ENCODE data around the gene RAD51AP1. TPM values are rescaled to one million over a fixed set of nuclear protein-coding genes. Genes with fewer than 3 reads are reported as not detected.

RAD51AP1 gene
- total RNA-seq, 1 experiment from 2014 or later = 75.4 TPM

DNA sequence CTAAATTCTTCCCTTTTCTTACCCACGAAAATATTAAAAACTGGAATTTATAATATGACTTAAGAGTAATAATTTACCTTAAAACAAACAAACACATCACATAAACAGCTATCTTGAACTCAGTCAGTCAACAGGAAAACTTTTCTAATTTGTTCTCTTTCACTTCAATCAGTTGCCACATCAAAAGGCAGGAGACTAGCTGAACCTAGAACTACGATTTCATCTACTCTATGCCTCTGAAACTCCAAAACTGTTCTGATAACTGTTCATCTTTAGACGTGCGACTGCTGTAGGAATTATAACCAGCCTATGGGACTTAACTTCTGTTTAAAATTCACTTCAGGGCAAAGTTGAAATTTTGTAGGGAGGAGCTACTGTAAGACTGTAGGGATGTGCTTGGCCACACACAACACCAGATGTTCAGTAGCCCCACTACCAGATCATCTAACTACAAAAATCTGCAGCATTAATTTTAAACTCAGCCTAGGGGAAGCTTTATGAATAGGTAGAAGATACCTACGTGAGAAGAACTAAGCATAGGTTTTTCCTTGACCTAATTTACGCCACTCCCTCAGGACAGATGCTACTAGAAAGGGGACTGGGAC lies 7.6 kb upstream of the RAD51AP1 start:
- no peak overlapping the region for H3K4me3 ChIP-seq
- no peaks in the 10 kb centered on the region for H3K27me3 ChIP-seq
- no peaks in the 10 kb centered on the region for H3K4me1 ChIP-seq
- H3K27ac ChIP-seq = no peak overlapping the region
- DNase-seq = no peak
- no peaks in the 10 kb centered on the region for H3K9me3 ChIP-seq (replicated peaks)
- peaks cover 55% of the 10 kb centered on the region for H3K36me3 ChIP-seq

- DNase-seq = no peak
- Histone ChIP-seq H3K4me1 (peaks cover 5% of the 10 kb centered on the region; the same call in 1 of the 2 replicates), H3K36me3 (peaks cover 37% of the 10 kb centered on the region), H3K27ac (no peak overlapping the region), H3K9me3 (replicated peaks) (no peaks in the 10 kb centered on the region), H3K4me3 (no peak overlapping the region), H3K27me3 (no peaks in the 10 kb centered on the region)
Observed at GRCh38 chr12:4535092-4535491, 3.6 kb upstream of the RAD51AP1 start.

DNA sequence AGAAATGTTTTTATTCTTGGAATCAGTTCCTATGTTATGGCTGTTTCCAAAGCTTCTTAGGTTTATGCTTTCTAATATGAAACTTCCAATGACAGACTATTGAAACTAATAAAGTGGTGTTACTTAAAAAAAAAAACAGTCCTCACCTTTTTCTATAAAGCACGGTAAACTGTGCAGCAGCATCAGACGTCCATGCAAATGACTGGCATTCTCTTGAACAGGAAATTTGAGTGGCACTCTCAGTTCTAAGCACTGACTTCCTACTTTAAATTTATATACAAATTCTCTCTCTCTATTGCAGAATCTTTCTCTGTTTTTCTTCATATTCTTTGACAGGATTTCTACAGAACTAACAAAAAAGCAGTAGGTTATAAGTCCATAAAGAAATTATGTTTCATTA lies 2.8 kb upstream of the RAD51AP1 start:
- H3K27ac ChIP-seq = no peak overlapping the region
- H3K4me3 ChIP-seq = no peak overlapping the region
- H3K9me3 ChIP-seq (replicated peaks) = no peaks in the 10 kb centered on the region
- H3K27me3 ChIP-seq = no peaks in the 10 kb centered on the region
- H3K4me1 ChIP-seq = peaks cover 5% of the 10 kb centered on the region; the same call in 1 of the 2 replicates
- DNase-seq = no peak
- peaks cover 34% of the 10 kb centered on the region for H3K36me3 ChIP-seq

- Histone ChIP-seq H3K9me3 (replicated peaks) (no peaks in the 10 kb centered on the region), H3K27me3 (no peaks in the 10 kb centered on the region), H3K4me3 (peak overlapping the region; percentile 68), H3K27ac (peak overlapping the region; percentile 99), H3K4me1 (peaks cover 5% of the 10 kb centered on the region; the same call in 1 of the 2 replicates), H3K36me3 (peaks cover 43% of the 10 kb centered on the region)
- DNase-seq = peak in 1 of 2 experiments; percentile 16
Observed at GRCh38 chr12:4539167-4539870, 629 bp downstream of the RAD51AP1 start.

DNA sequence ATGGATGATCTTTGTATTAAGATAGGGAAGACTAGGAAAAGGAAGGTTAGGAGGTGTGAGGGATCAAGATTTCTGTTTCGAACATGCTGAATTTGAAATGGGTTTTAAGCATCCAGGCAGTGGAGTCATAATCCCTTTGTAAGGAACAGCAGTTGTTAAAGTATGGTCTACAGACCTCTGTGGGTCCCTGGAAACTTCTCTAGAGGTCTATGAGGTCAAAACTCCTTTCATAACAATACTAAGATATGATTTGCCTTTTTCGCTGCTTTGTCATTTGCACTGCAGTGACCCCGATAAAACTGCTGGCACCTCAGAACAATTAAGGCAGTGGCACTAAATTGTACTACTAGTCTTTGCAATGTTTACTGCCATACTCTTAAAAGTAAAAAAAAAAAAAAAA lies 1.5 kb downstream of the RAD51AP1 start:
- Histone ChIP-seq H3K27me3 (no peaks in the 10 kb centered on the region), H3K27ac (no peak overlapping the region), H3K36me3 (peaks cover 46% of the 10 kb centered on the region), H3K4me3 (peak overlapping the region; percentile 68), H3K4me1 (peaks cover 5% of the 10 kb centered on the region; the same call in 1 of the 2 replicates), H3K9me3 (replicated peaks) (no peaks in the 10 kb centered on the region)
- no peak for DNase-seq

DNA sequence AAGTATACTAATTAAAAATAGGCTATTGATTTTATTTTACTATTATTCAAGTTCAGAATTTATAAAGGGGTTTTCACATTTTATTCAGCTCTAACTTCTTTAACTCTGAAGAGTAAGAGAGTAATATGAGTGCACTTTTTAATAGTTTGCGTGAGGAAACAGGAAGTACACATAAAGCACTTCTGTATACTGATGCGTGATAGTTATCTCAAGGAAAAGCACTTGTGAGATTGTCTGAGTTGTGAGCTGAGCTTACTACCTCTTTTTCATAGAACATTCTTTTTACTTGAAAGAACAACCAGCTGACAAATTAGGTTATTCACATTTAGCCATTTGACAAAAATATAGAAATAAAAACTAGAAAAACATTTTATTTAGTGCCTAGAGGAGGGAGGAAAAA lies 1.9 kb downstream of the RAD51AP1 start:
- no peak overlapping the region for H3K4me3 ChIP-seq
- H3K36me3 ChIP-seq = peaks cover 46% of the 10 kb centered on the region
- no peak for DNase-seq
- H3K27me3 ChIP-seq = no peaks in the 10 kb centered on the region
- peaks cover 5% of the 10 kb centered on the region; the same call in 1 of the 2 replicates for H3K4me1 ChIP-seq
- no peaks in the 10 kb centered on the region for H3K9me3 ChIP-seq (replicated peaks)
- H3K27ac ChIP-seq = no peak overlapping the region

- DNase-seq = no peak
- Histone ChIP-seq H3K27me3 (no peaks in the 10 kb centered on the region), H3K27ac (no peak overlapping the region), H3K4me1 (no peaks in the 10 kb centered on the region), H3K36me3 (peaks cover 91% of the 10 kb centered on the region), H3K4me3 (no peak overlapping the region), H3K9me3 (replicated peaks) (no peaks in the 10 kb centered on the region)
Observed at GRCh38 chr12:4545195-4545594, 6.5 kb downstream of the RAD51AP1 start.

DNA sequence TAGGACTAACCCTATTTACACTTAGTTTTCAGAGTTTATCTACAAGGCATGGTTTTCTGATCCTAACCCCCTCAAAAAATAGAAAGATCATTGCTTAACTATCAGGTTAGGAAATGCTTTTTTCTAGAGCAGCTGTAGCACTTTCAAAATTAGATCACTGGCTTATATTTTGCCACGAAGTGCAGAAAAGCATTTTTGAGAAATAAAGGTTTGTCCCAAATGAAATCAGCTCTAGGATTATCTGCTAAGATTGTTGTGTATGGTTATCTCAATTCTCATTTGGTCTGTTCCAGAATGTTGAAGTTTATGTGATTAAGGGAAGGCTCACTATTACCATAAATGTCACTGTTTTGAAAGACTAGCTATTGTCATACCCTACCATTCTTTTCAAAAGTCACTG lies 13.5 kb downstream of the RAD51AP1 start:
- no peak overlapping the region for H3K4me3 ChIP-seq
- DNase-seq = no peak
- no peaks in the 10 kb centered on the region for H3K4me1 ChIP-seq
- H3K9me3 ChIP-seq (replicated peaks) = no peaks in the 10 kb centered on the region
- H3K27me3 ChIP-seq = no peaks in the 10 kb centered on the region
- H3K36me3 ChIP-seq = peaks cover 88% of the 10 kb centered on the region
- H3K27ac ChIP-seq = no peak overlapping the region

DNA sequence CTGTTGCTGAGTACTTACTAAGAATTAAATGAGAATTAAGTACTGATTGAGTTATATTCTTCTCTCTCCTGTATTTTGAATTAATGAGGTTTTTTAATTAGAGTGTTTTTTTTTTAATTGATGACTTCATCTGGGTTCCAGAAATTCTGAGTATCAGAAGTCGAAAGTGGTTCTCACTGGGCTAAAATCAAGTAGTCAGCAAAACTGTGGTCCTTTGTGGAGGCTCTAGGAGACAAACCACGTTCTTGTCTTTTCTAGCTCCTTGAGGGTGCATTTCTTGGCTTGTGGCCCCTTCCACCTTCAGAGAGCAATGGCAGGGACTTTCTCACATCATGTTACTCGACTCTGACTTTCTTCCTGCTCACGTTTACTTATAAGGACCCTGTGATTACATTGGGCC lies 15.3 kb downstream of the RAD51AP1 start:
- Histone ChIP-seq H3K4me3 (no peak overlapping the region), H3K4me1 (no peaks in the 10 kb centered on the region), H3K27me3 (no peaks in the 10 kb centered on the region), H3K36me3 (peaks cover 86% of the 10 kb centered on the region), H3K27ac (no peak overlapping the region), H3K9me3 (replicated peaks) (no peaks in the 10 kb centered on the region)
- DNase-seq = no peak

DNA sequence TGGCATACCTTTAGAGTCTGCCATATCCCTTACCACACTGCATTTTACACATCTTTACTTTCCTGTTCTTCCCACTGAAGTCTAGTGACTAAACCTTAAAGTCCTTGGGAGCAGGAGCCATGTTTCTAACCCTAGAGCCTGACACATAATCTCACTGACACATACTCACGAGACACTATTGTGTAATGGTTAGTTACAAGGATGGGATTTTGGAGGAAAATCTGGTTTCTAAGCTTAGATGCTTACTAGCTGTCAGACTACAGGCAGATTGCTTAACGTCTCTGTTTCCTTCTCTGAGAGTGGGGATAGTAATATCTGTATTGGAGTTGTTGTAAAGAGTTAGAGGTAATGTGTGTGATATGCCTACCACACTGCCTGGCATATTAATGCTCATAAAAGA lies 17.1 kb downstream of the RAD51AP1 start:
- H3K27me3 ChIP-seq = no peaks in the 10 kb centered on the region
- no peak overlapping the region for H3K27ac ChIP-seq
- H3K4me3 ChIP-seq = no peak overlapping the region
- DNase-seq = no peak
- H3K9me3 ChIP-seq (replicated peaks) = no peaks in the 10 kb centered on the region
- H3K36me3 ChIP-seq = peaks cover 87% of the 10 kb centered on the region
- H3K4me1 ChIP-seq = no peaks in the 10 kb centered on the region

GRCh38 chr12:4556735-4557530 lies 18.2 kb downstream of the RAD51AP1 start:
- Histone ChIP-seq H3K4me3 (no peak overlapping the region), H3K36me3 (peaks cover 85% of the 10 kb centered on the region), H3K9me3 (replicated peaks) (no peaks in the 10 kb centered on the region), H3K4me1 (no peaks in the 10 kb centered on the region), H3K27ac (no peak overlapping the region), H3K27me3 (no peaks in the 10 kb centered on the region)
- no peak for DNase-seq

- Histone ChIP-seq H3K4me1 (no peaks in the 10 kb centered on the region), H3K4me3 (no peak overlapping the region), H3K36me3 (peaks cover 78% of the 10 kb centered on the region), H3K27me3 (no peaks in the 10 kb centered on the region), H3K27ac (no peak overlapping the region), H3K9me3 (replicated peaks) (no peaks in the 10 kb centered on the region)
- no peak for DNase-seq
Observed at GRCh38 chr12:4557586-4557985, 18.9 kb downstream of the RAD51AP1 start.

DNA sequence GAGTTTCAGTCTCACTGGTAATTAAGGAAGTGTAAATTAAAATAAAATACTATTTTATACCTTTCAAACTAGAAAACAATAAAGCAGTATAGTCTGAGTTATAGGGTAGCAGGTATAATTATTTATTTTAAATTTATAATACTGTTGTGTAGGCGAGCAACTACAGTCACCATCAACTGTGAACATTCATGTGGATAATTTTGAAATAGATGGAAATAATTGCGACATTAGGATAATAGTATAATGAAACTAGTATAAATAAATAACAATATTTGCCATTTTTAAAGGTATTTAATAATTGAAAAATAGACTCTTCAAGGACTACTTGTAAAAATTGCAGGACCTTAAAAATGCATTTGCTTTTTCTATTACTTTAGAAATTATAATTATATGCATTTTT lies 19.5 kb downstream of the RAD51AP1 start:
- no peaks in the 10 kb centered on the region for H3K9me3 ChIP-seq (replicated peaks)
- H3K27me3 ChIP-seq = no peaks in the 10 kb centered on the region
- no peak overlapping the region for H3K4me3 ChIP-seq
- H3K36me3 ChIP-seq = peaks cover 72% of the 10 kb centered on the region
- H3K4me1 ChIP-seq = no peaks in the 10 kb centered on the region
- no peak for DNase-seq
- no peak overlapping the region for H3K27ac ChIP-seq

DNA sequence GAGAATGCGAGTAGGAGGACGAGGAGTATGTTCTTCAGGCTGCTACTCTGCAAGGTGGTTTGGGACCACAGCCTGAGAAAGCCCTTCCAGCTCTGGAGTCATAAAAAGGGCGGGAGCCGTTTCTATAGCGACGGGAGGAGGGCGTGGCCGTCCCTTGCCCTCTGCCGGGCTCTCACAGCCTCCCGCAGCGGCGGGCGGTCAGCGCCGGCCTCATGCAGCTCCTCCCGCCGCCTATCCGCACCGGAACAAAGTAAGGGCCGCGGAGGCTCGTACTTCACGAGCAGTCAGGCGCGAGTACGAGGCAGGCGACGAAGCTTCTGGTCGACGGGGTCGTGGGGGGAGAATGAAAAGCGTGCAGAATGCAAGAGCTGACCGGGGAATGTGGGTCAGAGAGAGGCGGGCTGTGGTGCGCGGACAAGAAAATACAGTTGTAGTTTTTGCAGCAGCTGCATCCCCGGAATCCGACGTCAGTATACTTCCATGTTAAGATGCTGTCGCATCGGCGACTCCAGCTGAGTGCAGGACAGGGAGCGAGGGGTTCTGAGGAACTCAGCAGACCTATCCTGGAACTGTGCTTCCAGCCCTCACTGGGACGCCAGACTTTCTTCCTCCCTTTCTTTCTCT lies 23.5 kb downstream of the RAD51AP1 start, which contains the start of gene DYRK4:
Gene DYRK4, plus strand, starts transcription at position 175 of the 624 bp plus-strand sequence. Its CDS starts 38 bp downstream, at position 213.
- H3K36me3 ChIP-seq = peaks cover 40% of the 10 kb centered on the region
- H3K4me3 ChIP-seq = no peak within 1 kb of the TSS
- no peaks in the 10 kb centered on the region for H3K4me1 ChIP-seq
- no peaks in the 10 kb centered on the region for H3K27me3 ChIP-seq
- no peak for DNase-seq
- H3K27ac ChIP-seq = no peak within 1 kb of the TSS
- H3K9me3 ChIP-seq (replicated peaks) = no peaks in the 10 kb centered on the region

GRCh38 chr12:4563336-4563735 lies 24.6 kb downstream of the RAD51AP1 start:
- H3K4me3 ChIP-seq = no peak overlapping the region
- H3K27me3 ChIP-seq = no peaks in the 10 kb centered on the region
- H3K9me3 ChIP-seq (replicated peaks) = no peaks in the 10 kb centered on the region
- H3K36me3 ChIP-seq = peaks cover 30% of the 10 kb centered on the region
- no peak overlapping the region for H3K27ac ChIP-seq
- no peaks in the 10 kb centered on the region for H3K4me1 ChIP-seq
- no peak for DNase-seq
